Heart left ventricle (tissue), 13 donors: ENCODE data around the gene AHSP.

Source experiments
- POLR2A ChIP-seq, 2 donors: fragments of 450-650 bp; IDR thresholded peaks; one replicate each; pipeline ENCODE4 v1.6.1; 2017; ENCODE audit warnings: antibody characterized with exemption in 2 of 2, mild to moderate bottlenecking in 2 of 2, moderate library complexity in 2 of 2
- TF ChIP-seq, protein P1 (sequence below), 12 donors: fragments of 200-600 bp; sonication (generic) in 4 of 12; IDR thresholded peaks; one replicate each; pipeline versions ENCODE4 v1.5.0 to v1.8.0; 2018 to 2022; ENCODE audit warnings: antibody characterized with exemption in 12 of 12, mild to moderate bottlenecking in 5 of 12
- donor health status: ischemic (EF 13 %, LVEDD 7.1; RV severe dilation, severe dysfunction).
- donor health status: DM: no; HTN: yes; CAD: no.
- donor health status: DM: no; HTN: no; CAD: no.
- donor health status: ischemic (EF 25% LVEDD 6.9; RV normal size, moderate dysfunction).
- donor health status: ischemic (EF 25% LVEDD 5.7; RV mildly dilated, moderate dysfunction).
- donor health status: ischemic (EF 35%, LVEDD 5.7; RV mildly dilated, moderate dysfunction).
- donor health status: nonischemic (EF 11% LVEDD 7.7; RV severe dilation, severe dysfunction).
- donor health status: DM: yes; HTN: yes; CAD: no.
- donor health status: PGD.
- donor health status: ischemic (EF 29% LVEDD 5.4; RV normal size, mild dysfunction).
- donor health status: nonischemic (EF 23%, LVEDD 6.1; RV moderate dilation, normal function).

DNA sequence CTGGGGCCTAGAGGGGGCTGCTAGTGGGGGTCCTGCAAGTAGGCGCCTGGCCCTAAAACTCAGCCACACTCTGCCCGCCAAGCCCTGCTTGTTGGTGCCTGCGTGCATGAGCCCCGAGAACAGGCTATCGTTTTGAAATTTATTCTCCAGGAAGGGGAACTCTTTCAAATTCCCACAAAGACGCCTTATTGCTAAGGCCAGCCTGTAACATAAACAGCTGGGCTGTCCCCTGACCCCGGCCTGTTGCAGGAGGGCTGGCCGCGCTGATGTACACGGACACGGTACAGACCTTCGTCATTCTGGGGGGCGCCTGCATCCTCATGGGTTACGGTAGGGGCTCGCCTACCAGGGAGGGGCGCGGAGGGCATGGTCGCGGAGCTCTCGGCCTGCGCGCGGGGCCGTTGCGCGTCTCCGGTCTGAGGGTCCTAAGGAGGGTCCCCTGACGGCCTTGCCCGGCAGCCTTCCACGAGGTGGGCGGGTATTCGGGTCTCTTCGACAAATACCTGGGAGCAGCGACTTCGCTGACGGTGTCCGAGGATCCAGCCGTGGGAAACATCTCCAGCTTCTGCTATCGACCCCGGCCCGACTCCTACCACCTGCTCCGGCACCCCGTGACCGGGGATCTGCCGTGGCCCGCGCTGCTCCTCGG, 40.5 kb upstream of the AHSP start:
- TF ChIP-seq, protein P1, sequence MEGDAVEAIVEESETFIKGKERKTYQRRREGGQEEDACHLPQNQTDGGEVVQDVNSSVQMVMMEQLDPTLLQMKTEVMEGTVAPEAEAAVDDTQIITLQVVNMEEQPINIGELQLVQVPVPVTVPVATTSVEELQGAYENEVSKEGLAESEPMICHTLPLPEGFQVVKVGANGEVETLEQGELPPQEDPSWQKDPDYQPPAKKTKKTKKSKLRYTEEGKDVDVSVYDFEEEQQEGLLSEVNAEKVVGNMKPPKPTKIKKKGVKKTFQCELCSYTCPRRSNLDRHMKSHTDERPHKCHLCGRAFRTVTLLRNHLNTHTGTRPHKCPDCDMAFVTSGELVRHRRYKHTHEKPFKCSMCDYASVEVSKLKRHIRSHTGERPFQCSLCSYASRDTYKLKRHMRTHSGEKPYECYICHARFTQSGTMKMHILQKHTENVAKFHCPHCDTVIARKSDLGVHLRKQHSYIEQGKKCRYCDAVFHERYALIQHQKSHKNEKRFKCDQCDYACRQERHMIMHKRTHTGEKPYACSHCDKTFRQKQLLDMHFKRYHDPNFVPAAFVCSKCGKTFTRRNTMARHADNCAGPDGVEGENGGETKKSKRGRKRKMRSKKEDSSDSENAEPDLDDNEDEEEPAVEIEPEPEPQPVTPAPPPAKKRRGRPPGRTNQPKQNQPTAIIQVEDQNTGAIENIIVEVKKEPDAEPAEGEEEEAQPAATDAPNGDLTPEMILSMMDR (IDR thresholded peaks at IDR 0.05), result no peak
- TF ChIP-seq POLR2A (IDR thresholded peaks at IDR 0.05), result no peak
